ENCODE data around the gene C1QTNF5.

The C1QTNF5 gene

GRCh38 chr11:119338318-119338890, 2.3 kb downstream of the C1QTNF5 start:
- peak; percentile 64 for DNase-seq (ENCODE audit: low spot score)

GRCh38 chr11:119337581-119338317, 2.9 kb downstream of the C1QTNF5 start:
- no peak for DNase-seq (ENCODE audit: low spot score)

DNA sequence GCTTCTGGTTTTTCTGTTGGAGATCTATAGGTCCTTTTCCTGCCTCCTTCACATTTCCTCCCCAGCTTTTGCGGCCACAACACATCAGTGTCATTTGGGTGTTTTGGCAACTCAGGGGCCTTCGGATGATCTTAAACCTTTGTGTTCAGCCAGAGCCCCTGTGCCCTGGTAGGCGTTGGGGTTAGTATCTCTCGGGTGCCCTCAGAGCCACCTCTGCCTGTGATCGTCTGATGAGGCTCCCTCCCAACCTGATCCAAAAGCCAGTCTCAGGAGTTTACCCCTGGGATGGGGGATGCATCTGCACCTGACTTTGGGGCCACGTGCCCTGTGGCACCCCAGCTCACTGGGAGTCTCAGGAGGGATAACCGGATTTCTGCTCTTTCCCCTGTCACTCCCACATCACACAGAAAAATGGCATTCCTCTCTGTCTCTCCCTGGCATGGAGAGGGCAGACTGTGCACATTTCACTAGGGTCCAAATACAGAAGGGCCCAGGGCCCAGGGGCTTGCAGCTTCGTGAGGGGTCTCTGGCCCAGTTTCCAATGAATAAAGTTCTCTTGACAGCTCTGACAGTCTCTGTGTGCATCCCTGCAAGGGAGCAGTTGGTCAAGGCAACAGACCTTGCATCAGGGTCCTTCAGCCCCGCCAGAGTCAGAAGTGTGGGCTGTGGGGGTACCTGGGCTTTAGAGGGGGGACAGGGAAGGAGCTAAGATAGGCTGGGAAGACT, 3.8 kb downstream of the C1QTNF5 start:
- no peak for DNase-seq (ENCODE audit: low spot score)

DNA sequence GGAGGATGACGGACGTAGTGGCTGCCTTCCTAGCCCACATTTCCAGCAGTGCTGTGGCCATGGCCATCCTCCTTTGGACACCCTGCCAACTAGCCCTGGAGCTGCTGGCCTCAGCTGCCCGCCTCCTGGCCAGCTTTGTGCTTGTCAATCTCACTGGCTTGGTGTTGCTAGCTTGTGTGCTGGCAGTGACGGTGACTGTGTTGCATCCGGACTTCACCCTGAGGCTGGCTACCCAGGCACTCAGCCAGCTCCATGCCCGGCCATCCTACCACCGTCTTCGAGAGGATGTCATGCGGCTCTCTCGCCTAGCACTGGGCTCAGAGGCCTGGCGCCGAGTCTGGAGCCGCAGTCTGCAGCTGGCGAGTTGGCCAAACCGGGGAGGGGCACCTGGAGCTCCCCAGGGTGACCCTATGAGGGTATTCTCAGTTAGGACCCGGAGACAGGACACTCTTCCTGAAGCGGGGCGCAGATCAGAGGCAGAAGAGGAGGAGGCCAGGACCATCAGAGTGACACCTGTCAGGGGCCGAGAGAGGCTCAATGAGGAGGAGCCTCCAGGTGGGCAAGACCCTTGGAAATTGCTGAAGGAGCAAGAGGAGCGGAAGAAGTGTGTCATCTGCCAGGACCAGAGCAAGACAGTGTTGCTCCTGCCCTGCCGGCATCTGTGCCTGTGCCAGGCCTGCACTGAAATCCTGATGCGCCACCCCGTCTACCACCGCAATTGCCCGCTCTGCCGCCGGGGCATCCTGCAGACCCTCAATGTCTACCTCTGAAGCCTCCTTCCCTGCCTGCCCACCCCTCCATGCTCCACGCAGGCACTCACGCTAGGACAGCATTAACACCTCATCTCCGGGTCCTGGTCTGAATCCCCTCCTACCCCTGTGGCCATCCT, 4.8 kb downstream of the C1QTNF5 start:
- no peak for DNase-seq (ENCODE audit: low spot score)

- no peak for DNase-seq (ENCODE audit: low spot score)
These were observed 5.5 kb downstream of the C1QTNF5 start for GRCh38 chr11:119335091-119335654.

- DNase-seq (ENCODE audit: low spot score): peak; percentile 97
These were observed 6.3 kb downstream of the C1QTNF5 start, which contains the start of gene RNF26 for GRCh38 chr11:119334174-119334930. RNF26 (plus strand) TSS chr11:119334527; CDS start chr11:119335123, 596 bp downstream.

DNA sequence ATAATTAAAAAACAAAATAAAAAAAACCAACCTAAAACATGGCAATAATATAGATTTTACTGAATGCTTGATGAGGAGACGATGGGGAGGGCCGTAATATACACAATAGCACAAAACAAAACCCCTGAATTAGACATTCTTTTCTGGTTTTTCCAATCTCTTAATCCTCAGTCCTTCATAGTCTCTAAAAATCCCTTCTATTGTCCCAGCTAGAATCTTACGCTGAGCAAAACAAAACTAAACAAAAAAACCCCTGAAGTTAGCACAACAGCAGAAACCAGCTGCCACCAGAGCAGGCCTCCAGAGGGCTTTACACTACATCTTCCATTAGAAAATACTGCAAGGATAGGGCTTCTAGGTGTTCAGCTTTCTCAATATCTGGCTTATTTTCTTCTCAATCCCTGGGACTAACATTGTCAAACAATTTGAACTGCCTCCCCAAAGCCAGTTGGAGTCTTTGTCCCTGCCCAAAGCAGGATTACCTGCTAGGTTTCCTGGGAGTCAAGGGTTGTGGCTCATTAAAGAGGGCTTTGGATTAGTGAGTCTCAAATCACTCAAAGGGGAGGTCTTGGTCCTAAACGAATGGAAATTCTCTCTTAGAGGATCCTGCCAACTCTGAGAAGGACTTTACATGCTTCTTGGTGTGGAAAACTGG, 8.4 kb downstream of the C1QTNF5 start:
- no peak for DNase-seq (ENCODE audit: low spot score)

- DNase-seq (ENCODE audit: low spot score): no peak
These were observed 10.4 kb downstream of the C1QTNF5 start for GRCh38 chr11:119330237-119330636.

DNA sequence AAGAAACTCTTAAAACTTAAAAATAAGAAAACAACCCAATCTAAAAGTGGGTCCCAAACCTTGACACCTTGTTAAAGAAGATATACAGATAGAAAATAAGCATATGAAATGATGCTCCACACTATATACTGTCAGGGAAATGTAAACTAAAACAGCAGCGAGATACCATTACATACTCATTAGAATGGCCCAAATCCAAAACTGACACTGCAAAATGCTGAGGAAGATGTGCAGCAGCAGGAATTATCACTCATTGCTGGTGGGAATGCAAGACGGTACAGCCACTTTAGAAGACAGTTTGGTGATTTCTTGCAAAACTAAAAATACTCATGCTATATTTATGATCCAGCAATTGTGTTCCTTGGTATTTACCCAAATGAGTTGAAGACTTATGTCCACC, 11.4 kb downstream of the C1QTNF5 start:
- DNase-seq (ENCODE audit: low spot score): no peak

GRCh38 chr11:119324189-119324588, 16.5 kb downstream of the C1QTNF5 start:
- no peak for DNase-seq (ENCODE audit: low spot score)

DNA sequence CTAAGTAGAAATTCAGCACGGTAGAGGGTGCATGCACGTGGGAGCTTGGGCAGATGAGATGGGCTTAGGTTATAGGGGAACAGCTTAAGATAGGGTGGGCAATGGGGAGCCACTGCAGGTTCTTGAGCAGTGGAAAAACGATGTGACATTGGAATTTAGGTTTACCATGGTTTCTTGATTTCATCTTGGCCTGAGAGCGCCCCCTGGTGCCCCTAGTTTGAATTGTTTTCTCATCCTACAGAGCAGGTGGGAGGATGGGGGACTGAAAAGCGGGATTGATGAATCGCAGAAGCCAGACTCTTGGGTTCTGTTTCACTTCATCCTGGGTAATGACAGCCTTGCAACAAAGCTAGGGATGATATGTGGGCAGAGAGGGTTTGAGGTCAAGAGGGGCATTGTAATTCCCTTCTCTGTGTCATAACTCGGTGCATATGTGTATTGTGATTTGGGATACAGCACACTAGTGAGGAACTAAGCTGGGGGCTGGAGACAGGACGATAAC, 17.1 kb downstream of the C1QTNF5 start:
- DNase-seq (ENCODE audit: low spot score): peak; percentile 55

DNA sequence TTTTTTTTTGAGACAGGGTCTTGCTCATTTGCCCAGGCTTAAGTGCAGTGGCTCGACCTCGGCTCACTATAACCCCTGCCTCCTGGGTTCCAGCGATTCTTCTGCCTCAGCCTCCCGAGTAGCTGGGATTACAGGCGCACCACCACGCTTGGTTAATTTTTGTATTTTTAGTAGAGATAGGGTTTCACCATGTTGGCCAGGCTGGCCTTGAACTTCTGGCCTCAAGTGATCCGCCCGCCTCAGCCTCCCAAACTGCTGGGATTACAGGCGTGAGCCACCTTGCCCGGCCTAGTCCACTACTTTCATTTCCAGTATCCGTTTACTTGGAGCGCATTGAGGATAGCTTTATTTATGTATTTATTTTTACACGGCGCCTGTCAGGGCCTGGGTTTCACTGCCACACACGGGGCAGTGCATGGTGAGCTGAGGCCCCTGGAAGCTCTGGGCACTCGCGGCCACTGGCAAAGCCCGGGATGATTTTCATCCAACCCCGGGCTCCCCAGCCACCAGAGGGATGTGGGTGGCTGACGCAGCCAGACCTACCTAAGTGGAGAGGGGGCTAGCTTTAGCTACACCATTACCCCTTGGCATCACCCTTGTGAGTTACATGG, 17.7 kb downstream of the C1QTNF5 start:
- DNase-seq (ENCODE audit: low spot score): no peak

GRCh38 chr11:119322360-119322739, 18.3 kb downstream of the C1QTNF5 start:
- DNase-seq (ENCODE audit: low spot score): no peak

- DNase-seq (ENCODE audit: low spot score): no peak
These were observed 19.7 kb downstream of the C1QTNF5 start for GRCh38 chr11:119320776-119321524.

- DNase-seq (ENCODE audit: low spot score): no peak
These were observed 20.4 kb downstream of the C1QTNF5 start for GRCh38 chr11:119320240-119320775.

DNA sequence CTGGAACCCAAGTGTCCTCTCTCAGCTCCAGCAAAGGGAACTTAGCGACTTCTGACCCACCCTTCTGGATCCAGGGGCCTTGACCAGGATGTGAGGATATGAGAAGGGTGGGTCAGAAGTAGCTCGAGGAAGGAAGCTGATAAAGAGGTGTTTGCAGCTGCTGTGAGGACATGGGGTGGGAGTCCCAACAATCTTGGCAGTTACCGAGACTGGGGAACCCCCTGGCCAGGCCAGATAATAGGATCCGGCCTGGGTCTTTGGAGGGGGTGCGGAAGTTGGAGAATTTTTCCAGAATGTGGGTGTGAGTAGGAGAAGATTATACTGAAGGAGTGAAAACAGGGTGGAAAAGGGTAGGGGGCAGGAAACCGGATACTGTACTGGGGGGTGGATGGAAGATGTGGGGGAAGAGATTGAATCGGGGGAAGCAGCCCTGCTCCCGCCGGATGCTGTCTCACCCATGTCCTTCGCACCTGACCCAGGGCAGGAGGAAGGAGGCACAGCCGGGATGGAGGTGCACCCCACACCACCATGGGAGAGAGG, 20.9 kb downstream of the C1QTNF5 start:
- DNase-seq (ENCODE audit: low spot score): no peak

DNA sequence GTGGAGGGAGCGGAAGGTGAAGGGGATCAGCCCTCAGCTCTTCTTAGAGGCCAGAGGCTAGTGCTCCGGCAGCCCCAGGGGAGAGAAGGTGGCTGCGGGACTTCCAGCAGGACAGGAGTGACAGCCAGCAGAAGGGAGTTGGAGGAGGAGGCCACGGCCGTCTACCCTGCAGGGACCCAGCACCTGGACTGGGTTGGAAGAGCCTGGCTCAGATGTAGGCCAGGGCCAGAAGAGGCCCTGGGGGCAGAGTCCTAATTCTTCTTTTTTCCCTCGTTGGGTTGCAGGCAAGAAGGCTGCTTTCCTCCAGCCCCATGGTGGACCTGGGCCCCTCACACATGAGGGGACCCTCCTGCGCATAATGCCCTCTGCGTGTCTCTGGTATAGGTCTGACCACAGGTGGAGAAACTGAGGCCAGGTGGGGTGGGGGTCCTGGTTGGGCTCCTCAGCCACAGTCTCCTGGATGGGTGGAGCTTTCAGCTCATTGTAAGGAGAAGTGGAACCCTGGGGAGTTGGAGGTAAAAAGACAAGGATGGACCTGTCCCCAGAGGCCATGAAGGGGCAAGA, 21.5 kb downstream of the C1QTNF5 start:
- no peak for DNase-seq (ENCODE audit: low spot score)

Measured in LoVo (cell line).